H1 (cell line): Measurements from ENCODE around the gene CHSY3. TPM values are rescaled to one million over a fixed set of nuclear protein-coding genes. Genes with fewer than 3 reads are reported as not detected.

Source experiments
- BACH1 ChIP-seq: IDR thresholded peaks from 2 replicates; pipeline ENCODE4 v1.6.1; 2012; ENCODE audit warnings: low read length, improper control_type of control experiment
- CBX5 ChIP-seq: fragments of 300-800, 300-1000 bp; sonication (generic); IDR thresholded peaks from 2 replicates; pipeline ENCODE4 v1.7.1; 2016; ENCODE audit warnings: antibody characterized with exemption, low read length, low read depth
- FOSL1 ChIP-seq: IDR thresholded peaks from 2 replicates; pipeline ENCODE4 v1.6.1; 2011; ENCODE audit warnings: mild to moderate bottlenecking, low read depth, low read length, moderate library complexity; ENCODE audit not compliant: insufficient read depth
- JUND ChIP-seq: IDR thresholded peaks from 2 replicates; pipeline ENCODE4 v1.6.1; 2011; ENCODE audit warnings: mild to moderate bottlenecking, improper control_type of control experiment, low read length
- KDM1A ChIP-seq: fragments of 200-600, 300-600 bp; sonication (generic); IDR thresholded peaks from 2 replicates; pipeline ENCODE4 v1.7.1; 2016; ENCODE audit warnings: mild to moderate bottlenecking, low read length, borderline replicate concordance
- POU5F1 ChIP-seq: IDR thresholded peaks from 2 replicates; pipeline ENCODE4 v1.6.1; 2011; ENCODE audit warnings: low read depth, mild to moderate bottlenecking, low read length, moderate library complexity
- SIN3A ChIP-seq, 2 experiments: IDR thresholded peaks in 1 of 2; conservative IDR thresholded peaks in 1 of 2; 2 replicates each; pipeline ENCODE4 v1.6.1; 2011 to 2012; ENCODE audit warnings: low read length in 2 of 2, improper control_type of control experiment in 1 of 2, low read depth in 1 of 2, mild to moderate bottlenecking in 1 of 2
- SP1 ChIP-seq: IDR thresholded peaks from 2 replicates; pipeline ENCODE4 v1.6.1; 2011; ENCODE audit warnings: low read depth, low read length
- TAF7 ChIP-seq: optimal IDR thresholded peaks from 2 replicates; pipeline ENCODE3; 2011; ENCODE audit warnings: low read depth, mild to moderate bottlenecking, inconsistent platforms, low read length, moderate library complexity, borderline replicate concordance
- TBP ChIP-seq: IDR thresholded peaks from 2 replicates; pipeline ENCODE4 v1.6.1; 2011; ENCODE audit warnings: low read depth, low read length, improper control_type of control experiment
- polyA plus RNA-seq, 7 experiments: library from polyadenylated mRNA; depleted of rRNA in 3 of 7; stranded (reverse) in 5 of 7; unstranded in 2 of 7; fragments of >200 nt in 5 of 7; fragments of 200-250 nt in 2 of 7; gene quantifications; 1 replicate in 5 of 7; 2 replicates in 1 of 7; 4 replicates in 1 of 7; pipeline versions ENCODE4 v1.2.1 to v1.2.3, GENCODE V29; 2011 to 2013; ENCODE audit warnings: missing spikeins in 2 of 7, mixed read lengths in 2 of 7
- total RNA-seq: library from RNA; stranded (reverse); fragmentation: NEBNext Ultra II Directional; extraction: Animal tissue kit (Norgen Biotek cat#: 25700); gene quantifications from 2 replicates; pipeline ENCODE4 v1.2.1, GENCODE V29; 2021
- TF ChIP-seq, protein P1 (sequence below): IDR thresholded peaks from 2 replicates; pipeline ENCODE4 v1.6.1; 2011; ENCODE audit warnings: low read length, improper control_type of control experiment

CHSY3 gene
- total and polyA plus RNA-seq, 2 of the 8 experiments (the other 6 are each of a cell fraction or from before 2014, with no cell fraction given) = 0.24 to 1.8 TPM

DNA sequence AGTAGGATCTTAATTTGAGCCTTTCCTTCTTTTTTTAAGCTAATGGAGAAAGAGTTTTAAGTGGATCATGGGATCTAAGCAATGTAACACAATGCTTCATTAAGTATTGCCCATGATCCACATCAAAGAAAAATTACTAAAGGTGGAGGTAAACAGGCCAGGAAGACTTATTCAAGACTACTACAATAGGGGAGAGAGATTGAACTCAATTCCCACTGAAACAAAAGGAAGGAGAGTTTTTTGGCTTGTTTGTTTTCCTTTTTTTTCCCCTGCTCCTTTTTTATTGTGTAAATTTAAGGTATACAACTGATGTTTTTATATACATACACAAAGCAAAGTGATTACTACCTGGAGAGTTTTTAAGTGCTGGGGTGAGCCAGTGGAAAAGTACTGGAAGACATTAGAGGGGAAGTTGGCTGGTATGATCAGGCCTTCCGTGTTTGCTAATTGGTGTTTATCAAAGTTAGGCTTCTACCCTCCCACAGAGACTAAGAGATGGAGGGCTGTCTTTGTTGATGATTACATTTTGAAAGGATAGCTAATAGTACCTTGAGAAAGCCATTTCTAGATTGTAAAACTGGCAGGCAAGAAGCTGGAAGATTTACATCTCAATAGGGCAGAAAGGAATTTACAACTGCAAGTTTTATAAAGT, 262.7 kb downstream of the CHSY3 start (continued):
- TF ChIP-seq, protein P1, sequence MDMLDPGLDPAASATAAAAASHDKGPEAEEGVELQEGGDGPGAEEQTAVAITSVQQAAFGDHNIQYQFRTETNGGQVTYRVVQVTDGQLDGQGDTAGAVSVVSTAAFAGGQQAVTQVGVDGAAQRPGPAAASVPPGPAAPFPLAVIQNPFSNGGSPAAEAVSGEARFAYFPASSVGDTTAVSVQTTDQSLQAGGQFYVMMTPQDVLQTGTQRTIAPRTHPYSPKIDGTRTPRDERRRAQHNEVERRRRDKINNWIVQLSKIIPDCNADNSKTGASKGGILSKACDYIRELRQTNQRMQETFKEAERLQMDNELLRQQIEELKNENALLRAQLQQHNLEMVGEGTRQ = no peak
- TF ChIP-seq SIN3A (conservative IDR thresholded peaks at IDR 0.05 in 1 of 2, IDR thresholded peaks at IDR 0.05 in 1 of 2; ENCODE audit: low read depth in 1 of 2, low read length in 2 of 2) = no peak
- no peak for TF ChIP-seq TBP
- no peak for TF ChIP-seq CBX5
- TF ChIP-seq JUND = no peak
- TF ChIP-seq TAF7 = no peak
- no peak for TF ChIP-seq BACH1
- TF ChIP-seq KDM1A = no peak
- TF ChIP-seq POU5F1 = no peak
- no peak for TF ChIP-seq FOSL1
- peak; percentile 92 for TF ChIP-seq SP1
